ENCODE measurements around the gene PABPN1L. TPM values are rescaled to one million over a fixed set of nuclear protein-coding genes. Genes with fewer than 3 reads are reported as not detected.
A peak's percentile ranks its signal among the peaks of the same experiment; 100 is the strongest.

PABPN1L gene
- total and polyA plus RNA-seq, 2 of the 13 experiments (the other 11 are each of a cell fraction or from before 2014, with no cell fraction given), result not detected

DNA sequence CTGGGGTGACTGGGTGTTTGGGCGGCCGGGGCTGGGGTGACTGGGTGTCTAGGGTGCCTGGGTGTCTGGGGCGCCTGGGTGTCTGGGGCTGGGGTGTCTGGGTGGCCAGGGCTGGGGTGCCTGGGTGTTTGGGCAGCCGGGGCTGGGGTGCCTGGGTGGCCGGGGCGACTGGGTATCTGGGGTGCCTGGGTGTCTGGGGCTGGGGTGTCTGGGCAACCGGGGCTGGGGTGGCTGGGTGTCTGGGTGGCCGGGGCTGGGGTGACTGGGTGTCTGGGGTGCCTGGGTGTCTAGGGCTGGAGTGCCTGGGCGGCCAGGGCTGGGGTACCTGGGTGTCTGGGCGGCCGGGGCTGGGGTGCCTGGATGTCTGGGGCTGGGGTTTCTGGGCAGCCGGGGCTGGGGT lies 41.3 kb downstream of the PABPN1L start:
- 92% methylated on average over 2 of the region's 12 CpGs for WGBS (ENCODE audit: low lambda C conversion rate)
- Histone ChIP-seq H3K27me3 (ENCODE audit: control insufficient read depth in 1 of 2, insufficient read depth in 2 of 2, low read length in 2 of 2) (no peaks in the 10 kb centered on the region), H3K9me3 (ENCODE audit: low read length) (no peaks in the 10 kb centered on the region), H4K20me1 (ENCODE audit: insufficient read depth, low read length) (no peaks in the 10 kb centered on the region), H3K27ac (ENCODE audit: extremely low read length, insufficient read depth, low read length) (no peak overlapping the region), H3K4me2 (ENCODE audit: low read depth, low read length) (no peak overlapping the region), H3K4me3 (replicated peaks in 1 of 3; ENCODE audit: insufficient read depth in 1 of 3, low read depth in 2 of 3, low read length in 3 of 3) (no peak overlapping the region), H3K79me2 (ENCODE audit: insufficient read depth, low read length) (no peaks in the 10 kb centered on the region), H2AFZ (ENCODE audit: low read length) (no peak overlapping the region), H3K9ac (ENCODE audit: insufficient read depth, low read depth, low read length) (no peak overlapping the region), H3K36me3 (replicated peaks in 1 of 2; ENCODE audit: control insufficient read depth in 1 of 2, insufficient read depth in 2 of 2, low read length in 2 of 2) (no peaks in the 10 kb centered on the region), H3K4me1 (ENCODE audit: insufficient read depth, low read length) (peaks cover 7% of the 10 kb centered on the region; the same call in 1 of the 2 replicates)
- FAIRE-seq (no peak), DNase-seq (ENCODE audit: low spot score) (no peak), ATAC-seq (no peak)
- BruUV-seq (replicated peaks), result no TSS peak
- intact Hi-C loops (cut with micrococcal nuclease; ENCODE audit: unreplicated experiment) (no loop called here), in situ Hi-C loops (cut with HindIII; ENCODE audit: extremely low pct_ligation_motif_present, low pct_unique_long_range_greater_than_20kb) (no loop called here)
- TF ChIP-seq HDAC6 (IDR thresholded peaks at IDR 0.05; ENCODE audit: low read depth, low read length), result no peak
- no peak for TF ChIP-seq SATB2 (CRISPR knock-in tag; IDR thresholded peaks at IDR 0.05)
- TF ChIP-seq ONECUT2 (CRISPR knock-in tag; IDR thresholded peaks at IDR 0.05), result no peak
- no peak for TF ChIP-seq ZNF354B (CRISPR knock-in tag; IDR thresholded peaks at IDR 0.05)
- TF ChIP-seq, protein P1, sequence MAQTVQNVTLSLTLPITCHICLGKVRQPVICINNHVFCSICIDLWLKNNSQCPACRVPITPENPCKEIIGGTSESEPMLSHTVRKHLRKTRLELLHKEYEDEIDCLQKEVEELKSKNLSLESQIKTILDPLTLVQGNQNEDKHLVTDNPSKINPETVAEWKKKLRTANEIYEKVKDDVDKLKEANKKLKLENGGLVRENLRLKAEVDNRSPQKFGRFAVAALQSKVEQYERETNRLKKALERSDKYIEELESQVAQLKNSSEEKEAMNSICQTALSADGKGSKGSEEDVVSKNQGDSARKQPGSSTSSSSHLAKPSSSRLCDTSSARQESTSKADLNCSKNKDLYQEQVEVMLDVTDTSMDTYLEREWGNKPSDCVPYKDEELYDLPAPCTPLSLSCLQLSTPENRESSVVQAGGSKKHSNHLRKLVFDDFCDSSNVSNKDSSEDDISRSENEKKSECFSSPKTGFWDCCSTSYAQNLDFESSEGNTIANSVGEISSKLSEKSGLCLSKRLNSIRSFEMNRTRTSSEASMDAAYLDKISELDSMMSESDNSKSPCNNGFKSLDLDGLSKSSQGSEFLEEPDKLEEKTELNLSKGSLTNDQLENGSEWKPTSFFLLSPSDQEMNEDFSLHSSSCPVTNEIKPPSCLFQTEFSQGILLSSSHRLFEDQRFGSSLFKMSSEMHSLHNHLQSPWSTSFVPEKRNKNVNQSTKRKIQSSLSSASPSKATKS (CRISPR knock-in tag; IDR thresholded peaks at IDR 0.05), result no peak
- ChIA-PET CTCF (ENCODE audit: low intra/inter-chr PET ratio, low total read pairs) (no interaction called here), POLR2A (no interaction called here)

DNA sequence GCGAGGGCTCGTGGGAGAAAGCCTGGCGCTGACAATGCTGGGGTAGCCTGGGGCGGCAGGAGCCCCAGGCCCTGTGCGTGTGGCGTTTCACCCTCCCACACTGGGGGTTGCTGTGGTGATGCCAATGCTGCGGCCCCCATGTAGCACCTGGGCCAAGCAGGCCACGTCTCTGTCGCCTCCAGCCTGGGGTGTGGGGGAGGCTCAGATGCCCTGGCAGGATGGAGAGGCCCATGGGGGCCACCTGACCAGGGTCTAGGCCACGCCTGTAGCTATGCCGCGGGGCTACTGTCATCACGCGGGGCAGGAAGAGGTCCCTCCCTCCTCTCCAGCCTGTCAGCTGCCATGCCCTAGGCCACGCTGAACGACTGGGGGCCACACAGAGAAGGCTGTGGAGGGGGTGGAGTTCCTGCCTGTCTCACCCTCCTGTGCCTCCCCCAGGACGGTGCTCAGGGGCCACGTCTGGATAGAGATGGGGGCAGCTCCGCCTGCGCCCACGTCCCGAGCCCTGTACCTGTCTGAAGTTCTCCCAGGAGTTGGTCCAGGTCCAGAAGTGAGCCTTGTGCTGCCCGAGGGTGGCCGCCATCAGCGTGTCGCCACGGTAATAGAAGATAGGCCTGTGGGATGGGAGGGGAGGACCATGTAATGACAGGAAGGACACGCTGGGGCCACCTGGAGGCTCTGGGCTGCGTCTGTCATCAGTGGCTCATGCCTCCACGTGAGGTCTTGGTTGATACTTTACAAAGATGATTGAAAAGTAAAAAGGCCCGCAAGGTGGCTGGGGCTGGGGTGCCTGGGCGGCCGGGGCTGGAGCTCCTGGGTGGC lies 42.0 kb downstream of the PABPN1L start:
- CTCF ChIA-PET (ENCODE audit: low intra/inter-chr PET ratio, low total read pairs), result no interaction called here
- no peak for TF ChIP-seq FOXK1 (CRISPR knock-in tag; IDR thresholded peaks at IDR 0.05; ENCODE audit: borderline replicate concordance, low read depth)
- no peak for TF ChIP-seq ZNF207 (IDR thresholded peaks at IDR 0.05; ENCODE audit: borderline replicate concordance)
- TF ChIP-seq SRY (CRISPR knock-in tag; IDR thresholded peaks at IDR 0.05), result no peak
- no peak for TF ChIP-seq ZNF253 (CRISPR knock-in tag; IDR thresholded peaks at IDR 0.05; ENCODE audit: borderline replicate concordance)
- no peak for TF ChIP-seq THAP11 (CRISPR knock-in tag; IDR thresholded peaks at IDR 0.05)
- TF ChIP-seq ZNF263 (CRISPR knock-in tag; IDR thresholded peaks at IDR 0.05), result 0 out of 2 replicates have a peak, but pooled peaks have one; percentile 24
- TF ChIP-seq ZZZ3 (CRISPR knock-in tag; IDR thresholded peaks at IDR 0.05; ENCODE audit: borderline replicate concordance), result no peak
- TF ChIP-seq ZNF761 (CRISPR knock-in tag; conservative IDR thresholded peaks at IDR 0.05), result no peak
- TF ChIP-seq ZFY (CRISPR knock-in tag; IDR thresholded peaks at IDR 0.05), result no peak
- no peak for TF ChIP-seq KDM5A (IDR thresholded peaks at IDR 0.05; ENCODE audit: borderline replicate concordance, low read length)
- no peak for TF ChIP-seq AGO1 (IDR thresholded peaks at IDR 0.05; ENCODE audit: low read depth, low read length, poor library complexity, severe bottlenecking)
- no peak for TF ChIP-seq ZNF331 (CRISPR knock-in tag; IDR thresholded peaks at IDR 0.05)

More for the DNA sequence above, 42.0 kb downstream of the PABPN1L start:
- no peak for ATAC-seq
- peaks cover 7% of the 10 kb centered on the region; the same call in 1 of the 2 replicates for H3K4me1 ChIP-seq (ENCODE audit: insufficient read depth, low read length)
- intact Hi-C loops (cut with micrococcal nuclease; ENCODE audit: unreplicated experiment), result no loop called here
- no peak overlapping the region for H3K27ac ChIP-seq (ENCODE audit: extremely low read length, insufficient read depth, low read length)
- no peaks in the 10 kb centered on the region for H3K36me3 ChIP-seq (replicated peaks in 1 of 2; ENCODE audit: control insufficient read depth in 1 of 2, insufficient read depth in 2 of 2, low read length in 2 of 2)
- H3K79me2 ChIP-seq (ENCODE audit: insufficient read depth, low read length), result no peaks in the 10 kb centered on the region
- POLR2A ChIA-PET, result no interaction called here
- no peak overlapping the region for H3K9ac ChIP-seq (ENCODE audit: insufficient read depth, low read depth, low read length)
- 90% methylated on average over 32 of the region's 33 CpGs for WGBS (ENCODE audit: low lambda C conversion rate)
- DNase-seq (ENCODE audit: low spot score), result no peak
- H3K27me3 ChIP-seq (ENCODE audit: control insufficient read depth in 1 of 2, insufficient read depth in 2 of 2, low read length in 2 of 2), result no peaks in the 10 kb centered on the region
- in situ Hi-C loops (cut with HindIII; ENCODE audit: extremely low pct_ligation_motif_present, low pct_unique_long_range_greater_than_20kb), result no loop called here
- H4K20me1 ChIP-seq (ENCODE audit: insufficient read depth, low read length), result no peaks in the 10 kb centered on the region
- H3K9me3 ChIP-seq (ENCODE audit: low read length), result no peaks in the 10 kb centered on the region
- no TSS peak for BruUV-seq (replicated peaks)
- no peak overlapping the region for H3K4me2 ChIP-seq (ENCODE audit: low read depth, low read length)
- no peak overlapping the region for H3K4me3 ChIP-seq (replicated peaks in 1 of 3; ENCODE audit: insufficient read depth in 1 of 3, low read depth in 2 of 3, low read length in 3 of 3)
- no peak overlapping the region for H2AFZ ChIP-seq (ENCODE audit: low read length)
- no peak for FAIRE-seq

Data from HepG2 (cell line).